Ishikawa (cell line): ENCODE measurements around the gene ZNF284.

Experiments used
- CEBPB ChIP-seq: IDR thresholded peaks from 2 replicates; pipeline ENCODE4 v1.6.1; 2012
- CREB1 ChIP-seq: IDR thresholded peaks from 2 replicates; pipeline ENCODE4 v1.6.1; 2012; ENCODE audit warnings: low read depth
- EGR1 ChIP-seq: IDR thresholded peaks from 2 replicates; pipeline ENCODE4 v1.6.1; 2012
- EP300 ChIP-seq: IDR thresholded peaks from 2 replicates; pipeline ENCODE4 v1.6.1; 2012; ENCODE audit warnings: borderline replicate concordance
- FOXM1 ChIP-seq: IDR thresholded peaks from 2 replicates; pipeline ENCODE4 v1.6.1; 2012; ENCODE audit warnings: low read depth, borderline replicate concordance
- MAX ChIP-seq: IDR thresholded peaks from 2 replicates; pipeline ENCODE4 v1.6.1; 2012
- NFIC ChIP-seq: IDR thresholded peaks from 2 replicates; pipeline ENCODE4 v1.6.1; 2012
- RAD21 ChIP-seq: IDR thresholded peaks from 2 replicates; pipeline ENCODE4 v1.6.1; 2012; ENCODE audit warnings: low read depth
- TAF1 ChIP-seq: IDR thresholded peaks from 2 replicates; pipeline ENCODE4 v1.6.1; 2012; ENCODE audit warnings: low read depth, mild to moderate bottlenecking
- TCF12 ChIP-seq: IDR thresholded peaks from 2 replicates; pipeline ENCODE4 v1.6.1; 2012; ENCODE audit warnings: low read depth
- TEAD4 ChIP-seq: IDR thresholded peaks from 2 replicates; pipeline ENCODE4 v1.6.1; 2012
- USF1 ChIP-seq: IDR thresholded peaks from 2 replicates; pipeline ENCODE4 v1.6.1; 2012
- YY1 ChIP-seq: IDR thresholded peaks from 2 replicates; pipeline ENCODE4 v1.6.1; 2012; ENCODE audit warnings: low read depth
- ZBTB7A ChIP-seq: IDR thresholded peaks from 2 replicates; pipeline ENCODE4 v1.6.1; 2012; ENCODE audit warnings: low read depth
- TF ChIP-seq, protein P1 (sequence below): IDR thresholded peaks from 2 replicates; pipeline ENCODE4 v1.6.1; 2012; ENCODE audit warnings: low read depth, mild to moderate bottlenecking

Gene ZNF284

DNA sequence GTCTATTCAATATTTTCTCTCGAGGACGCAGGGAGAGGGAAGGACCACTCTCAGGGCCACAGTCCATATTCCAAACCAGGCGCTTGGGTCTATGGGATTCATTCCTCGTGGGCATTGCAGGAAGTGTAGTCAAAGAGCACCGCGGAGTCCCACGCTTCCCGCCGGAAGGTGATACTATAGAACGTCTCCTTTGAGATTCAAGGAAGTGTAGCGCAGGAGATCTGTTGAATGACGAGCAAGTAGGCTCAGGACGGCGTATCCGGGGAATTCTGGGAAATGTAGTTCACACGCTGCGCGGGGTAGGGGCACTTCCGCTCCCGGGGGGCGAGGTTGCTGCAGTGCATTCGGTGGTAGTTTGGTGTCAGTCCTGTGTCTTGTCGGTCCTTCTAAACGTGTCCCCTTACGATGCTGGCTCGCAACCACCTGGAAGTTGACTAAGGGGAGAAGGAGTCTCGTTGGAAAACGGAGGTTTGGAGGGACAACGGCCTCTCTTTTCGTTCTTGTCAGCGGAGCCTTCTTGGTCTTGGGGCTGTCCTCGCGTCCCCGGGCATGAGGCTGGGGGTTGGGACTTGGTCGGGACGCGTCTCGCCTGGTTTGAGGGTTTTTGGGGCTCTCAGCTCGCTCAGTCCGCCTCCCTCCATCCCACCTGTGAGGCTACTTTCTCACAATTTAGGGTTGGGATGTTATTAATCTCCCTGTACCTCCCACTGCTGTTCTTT is at the start of gene ZNF284:
Gene ZNF284 (plus strand): TSS at position 336 of the 719 bp plus-strand sequence. CDS start 4,231 bp downstream, outside the sequence.
- no peak for TF ChIP-seq USF1
- TF ChIP-seq NFIC = no peak
- peak; percentile 7; the same call in 1 of the 2 replicates for TF ChIP-seq RAD21
- TF ChIP-seq, protein P1, sequence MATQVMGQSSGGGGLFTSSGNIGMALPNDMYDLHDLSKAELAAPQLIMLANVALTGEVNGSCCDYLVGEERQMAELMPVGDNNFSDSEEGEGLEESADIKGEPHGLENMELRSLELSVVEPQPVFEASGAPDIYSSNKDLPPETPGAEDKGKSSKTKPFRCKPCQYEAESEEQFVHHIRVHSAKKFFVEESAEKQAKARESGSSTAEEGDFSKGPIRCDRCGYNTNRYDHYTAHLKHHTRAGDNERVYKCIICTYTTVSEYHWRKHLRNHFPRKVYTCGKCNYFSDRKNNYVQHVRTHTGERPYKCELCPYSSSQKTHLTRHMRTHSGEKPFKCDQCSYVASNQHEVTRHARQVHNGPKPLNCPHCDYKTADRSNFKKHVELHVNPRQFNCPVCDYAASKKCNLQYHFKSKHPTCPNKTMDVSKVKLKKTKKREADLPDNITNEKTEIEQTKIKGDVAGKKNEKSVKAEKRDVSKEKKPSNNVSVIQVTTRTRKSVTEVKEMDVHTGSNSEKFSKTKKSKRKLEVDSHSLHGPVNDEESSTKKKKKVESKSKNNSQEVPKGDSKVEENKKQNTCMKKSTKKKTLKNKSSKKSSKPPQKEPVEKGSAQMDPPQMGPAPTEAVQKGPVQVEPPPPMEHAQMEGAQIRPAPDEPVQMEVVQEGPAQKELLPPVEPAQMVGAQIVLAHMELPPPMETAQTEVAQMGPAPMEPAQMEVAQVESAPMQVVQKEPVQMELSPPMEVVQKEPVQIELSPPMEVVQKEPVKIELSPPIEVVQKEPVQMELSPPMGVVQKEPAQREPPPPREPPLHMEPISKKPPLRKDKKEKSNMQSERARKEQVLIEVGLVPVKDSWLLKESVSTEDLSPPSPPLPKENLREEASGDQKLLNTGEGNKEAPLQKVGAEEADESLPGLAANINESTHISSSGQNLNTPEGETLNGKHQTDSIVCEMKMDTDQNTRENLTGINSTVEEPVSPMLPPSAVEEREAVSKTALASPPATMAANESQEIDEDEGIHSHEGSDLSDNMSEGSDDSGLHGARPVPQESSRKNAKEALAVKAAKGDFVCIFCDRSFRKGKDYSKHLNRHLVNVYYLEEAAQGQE = no peak
- peak; percentile 40; the same call in 1 of the 2 replicates for TF ChIP-seq TAF1
- 0 out of 2 replicates have a peak, but pooled peaks have one; percentile 79 for TF ChIP-seq ZBTB7A
- no peak for TF ChIP-seq FOXM1
- TF ChIP-seq CREB1 = peak; percentile 69
- TF ChIP-seq EGR1 = no peak
- no peak for TF ChIP-seq CEBPB
- TF ChIP-seq EP300 = no peak
- TF ChIP-seq TCF12 = no peak; the same call in 1 of the 2 replicates
- TF ChIP-seq MAX = peak; percentile 68
- 0 out of 2 replicates have a peak, but pooled peaks have one; percentile 13 for TF ChIP-seq YY1
- TF ChIP-seq TEAD4 = no peak

- TF ChIP-seq YY1 (no peak), USF1 (no peak)
These were observed 47.1 kb upstream of the ZNF284 start for GRCh38 chr19:44024900-44025216.

DNA sequence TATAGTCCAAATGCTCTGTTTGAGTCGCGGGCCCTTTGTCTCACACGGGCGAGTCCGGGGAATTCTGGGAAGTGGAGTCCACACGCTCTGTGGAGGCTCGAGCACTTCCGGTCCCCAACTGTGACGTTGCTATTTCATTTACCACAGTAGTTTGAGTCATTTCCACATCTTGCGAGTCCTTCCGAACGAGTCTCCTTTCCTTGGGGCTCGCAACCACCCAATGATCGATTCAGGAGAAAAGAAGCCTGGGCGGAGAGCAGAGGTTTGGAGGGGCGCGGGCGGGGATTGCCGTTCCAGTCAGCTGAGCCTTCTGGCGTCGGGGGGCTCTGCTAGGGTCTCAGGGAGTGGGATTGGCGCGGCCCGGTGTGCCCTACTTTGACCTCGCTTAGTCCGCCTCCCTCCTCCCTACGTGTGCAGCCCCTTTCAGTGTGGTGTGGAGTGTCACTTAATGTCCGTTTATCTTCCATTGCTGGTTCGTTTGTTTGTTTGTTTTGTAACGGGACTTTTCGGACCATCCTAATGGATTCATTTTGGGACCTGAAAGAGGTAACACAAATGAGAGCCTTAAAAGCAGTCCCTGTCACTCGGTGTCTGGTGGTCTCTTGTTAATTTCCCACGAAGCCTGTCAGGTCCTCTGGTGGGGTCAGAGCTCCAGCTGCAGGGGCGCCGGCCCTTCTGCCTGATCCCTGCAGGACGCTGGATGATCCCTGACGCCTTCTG is 46.6 kb upstream of the ZNF284 start, which contains the start of gene ZNF222:
Gene ZNF222 (plus strand): TSS at position 163 of the 720 bp plus-strand sequence. CDS start 58 bp downstream, at position 221.
- TF ChIP-seq YY1 (0 out of 2 replicates have a peak, but pooled peaks have one; percentile 20), EGR1 (no peak), EP300 (no peak), CREB1 (peak; percentile 78), MAX (0 out of 2 replicates have a peak, but pooled peaks have one; percentile 15)

DNA sequence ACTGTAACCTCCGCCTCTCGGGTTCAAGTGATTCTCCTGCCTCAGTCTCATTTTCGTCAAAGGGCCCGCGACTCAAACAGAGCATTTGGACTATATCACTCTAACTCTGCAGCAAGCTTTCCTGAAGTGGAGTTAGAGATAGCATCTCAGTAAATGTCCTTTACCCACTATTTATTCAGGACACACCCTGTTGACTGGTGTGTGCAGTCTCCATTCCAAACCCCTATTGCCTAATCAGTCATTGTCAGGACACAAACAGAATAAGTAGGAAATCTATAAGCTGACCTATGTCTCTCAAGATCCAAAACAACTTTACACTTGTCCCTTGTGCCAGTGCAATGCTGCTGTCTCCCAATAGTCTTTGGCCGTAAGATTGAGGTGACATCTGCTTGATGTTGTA is 45.3 kb upstream of the ZNF284 start:
- TF ChIP-seq NFIC (no peak), FOXM1 (no peak), ZBTB7A (no peak), TAF1 (no peak), CEBPB (no peak), MAX (no peak), CREB1 (no peak), EGR1 (no peak), RAD21 (no peak), USF1 (no peak), EP300 (no peak)

DNA sequence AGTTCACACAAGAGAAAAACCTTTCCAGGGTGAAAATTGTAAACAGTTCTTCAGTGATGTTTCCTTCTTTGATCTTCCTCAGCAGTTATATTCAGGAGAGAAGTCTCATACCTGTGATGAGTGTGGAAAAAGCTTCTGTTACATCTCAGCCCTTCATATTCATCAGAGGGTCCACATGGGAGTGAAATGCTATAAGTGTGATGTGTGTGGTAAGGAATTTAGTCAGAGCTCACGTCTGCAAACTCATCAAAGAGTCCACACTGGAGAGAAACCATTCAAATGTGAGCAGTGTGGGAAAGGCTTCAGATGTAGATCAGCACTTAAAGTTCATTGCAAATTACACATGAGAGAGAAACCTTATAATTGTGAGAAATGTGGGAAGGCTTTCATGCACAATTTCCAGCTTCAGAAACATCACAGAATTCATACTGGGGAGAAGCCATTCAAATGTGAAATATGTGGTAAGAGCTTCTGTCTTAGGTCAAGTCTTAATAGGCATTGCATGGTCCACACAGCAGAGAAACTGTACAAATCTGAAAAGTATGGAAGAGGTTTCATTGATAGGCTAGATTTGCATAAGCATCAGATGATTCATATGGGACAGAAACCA is 39.9 kb upstream of the ZNF284 start:
- TF ChIP-seq TCF12 (0 out of 2 replicates have a peak, but pooled peaks have one; percentile 29), RAD21 (no peak)

DNA sequence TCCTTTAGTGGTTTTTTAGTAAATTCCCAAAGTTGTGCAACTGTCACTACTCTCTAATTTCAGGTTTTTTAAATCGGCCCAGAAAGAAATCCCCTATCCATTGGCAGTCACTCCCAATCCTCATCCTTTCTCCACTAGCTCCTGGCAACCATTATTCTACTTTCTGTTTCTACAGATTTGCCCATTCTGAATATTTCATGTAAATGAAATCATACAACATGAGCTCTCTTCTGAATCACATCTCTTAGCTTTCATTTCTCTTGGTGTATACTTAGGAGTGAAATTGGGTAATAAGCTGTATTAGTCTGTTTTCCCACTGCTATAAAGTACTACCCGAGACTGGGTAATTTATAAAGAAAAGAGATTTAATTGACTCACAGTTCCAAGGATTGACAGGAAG is 29.8 kb upstream of the ZNF284 start:
- TF ChIP-seq CREB1 (no peak), EGR1 (no peak), FOXM1 (no peak), TEAD4 (no peak), YY1 (no peak), RAD21 (no peak), MAX (no peak), USF1 (no peak), TCF12 (no peak), EP300 (no peak), ZBTB7A (no peak), CEBPB (no peak), TAF1 (no peak)
